Loucy (cell line): ENCODE results near the gene NLGN1.

Source experiments
- H2AFZ ChIP-seq: fragments of 200-600 bp; sonication (generic); 2 replicates; pipeline ENCODE4 v1.6.0; 2016; ENCODE audit warnings: antibody characterized with exemption, mild to moderate bottlenecking, low read length, moderate library complexity
- H3F3A ChIP-seq: fragments of 200-600 bp; 2 replicates; pipeline ENCODE4 v1.6.0; 2016; ENCODE audit warnings: antibody characterized with exemption, low read depth, mild to moderate bottlenecking
- H3K27me3 ChIP-seq: fragments of 200-600 bp; sonication (generic); 2 replicates; pipeline ENCODE4 v1.6.1; 2014; ENCODE audit warnings: low read length, mild to moderate bottlenecking; ENCODE audit not compliant: insufficient read depth, poor library complexity, severe bottlenecking
- H3K36me3 ChIP-seq: fragments of 200-600 bp; sonication (generic); 2 replicates; pipeline ENCODE4 v1.6.1; 2016; ENCODE audit warnings: low read length; ENCODE audit not compliant: insufficient read depth
- H3K4me1 ChIP-seq: fragments of 200-600 bp; sonication (generic); 2 replicates; pipeline ENCODE4 v1.5.1; 2014; ENCODE audit warnings: low read length, mild to moderate bottlenecking; ENCODE audit not compliant: insufficient read depth, poor library complexity, severe bottlenecking
- H3K4me2 ChIP-seq: fragments of 200-600 bp; sonication (generic); 2 replicates; pipeline ENCODE4 v1.6.0; 2014; ENCODE audit warnings: antibody characterized with exemption, low read length, low read depth, mild to moderate bottlenecking; ENCODE audit not compliant: poor library complexity, severe bottlenecking
- H3K4me3 ChIP-seq: fragments of 200-600 bp; sonication (generic); 2 replicates; pipeline ENCODE4 v1.5.1; 2014; ENCODE audit warnings: low read length, mild to moderate bottlenecking, mixed read lengths; ENCODE audit not compliant: poor library complexity, severe bottlenecking
- H3K79me2 ChIP-seq: fragments of 200-600 bp; sonication (generic); 2 replicates; pipeline ENCODE4 v1.6.1; 2014; ENCODE audit warnings: low read length; ENCODE audit not compliant: insufficient read depth
- H3K9ac ChIP-seq: fragments of 200-600 bp; sonication (generic); 2 replicates; pipeline ENCODE4 v1.6.0; 2014; ENCODE audit warnings: mild to moderate bottlenecking, low read depth, low read length, moderate library complexity; ENCODE audit not compliant: poor library complexity, severe bottlenecking
- H3K9me2 ChIP-seq: fragments of 200-600 bp; sonication (generic); replicated peaks from 2 replicates; pipeline ENCODE4 v1.6.1; 2016; ENCODE audit warnings: low read depth, low read length, mixed read lengths
- H3K9me3 ChIP-seq: fragments of 200-600 bp; sonication (generic); 2 replicates; pipeline ENCODE4 v1.6.1; 2014; ENCODE audit warnings: mild to moderate bottlenecking, antibody characterized with exemption, low read length, low read depth; ENCODE audit not compliant: insufficient read depth
- H4K20me1 ChIP-seq: fragments of 200-600 bp; sonication (generic); 2 replicates; pipeline ENCODE4 v1.6.0; 2014; ENCODE audit warnings: antibody characterized with exemption, low read length, mild to moderate bottlenecking; ENCODE audit not compliant: insufficient read depth, poor library complexity, severe bottlenecking
- CTCF ChIP-seq: fragments of 200-600 bp; sonication (generic); conservative IDR thresholded peaks from 2 replicates; pipeline ENCODE4 v1.5.1; 2014; ENCODE audit warnings: mild to moderate bottlenecking, antibody characterized with exemption, low read length
- EZH2phosphoT487 ChIP-seq: fragments of 200-600 bp; IDR thresholded peaks from 2 replicates; pipeline ENCODE4 v1.6.1; 2018; ENCODE audit warnings: antibody characterized with exemption, mild to moderate bottlenecking, moderate library complexity, borderline replicate concordance

NLGN1 gene

GRCh38 chr3:173819368-173819767, 421.8 kb downstream of the NLGN1 start:
- Histone ChIP-seq H3K9ac (no peak overlapping the region), H3K27me3 (no peaks in the 10 kb centered on the region), H3F3A (no peaks in the 10 kb centered on the region), H3K36me3 (no peaks in the 10 kb centered on the region), H3K9me2 (no peaks in the 10 kb centered on the region), H3K4me3 (no peak overlapping the region), H3K9me3 (no peaks in the 10 kb centered on the region), H3K4me1 (peaks cover 5% of the 10 kb centered on the region), H2AFZ (no peak overlapping the region), H3K4me2 (peak overlapping the region; percentile 63), H3K79me2 (no peaks in the 10 kb centered on the region), H4K20me1 (no peaks in the 10 kb centered on the region)
- TF ChIP-seq EZH2phosphoT487 (no peak), CTCF (no peak)

GRCh38 chr3:173823911-173824460, 426.4 kb downstream of the NLGN1 start:
- TF ChIP-seq EZH2phosphoT487 (no peak), CTCF (no peak)
- Histone ChIP-seq H3K9me3 (no peaks in the 10 kb centered on the region), H3K9ac (no peak overlapping the region), H3K4me3 (no peak overlapping the region), H3K36me3 (no peaks in the 10 kb centered on the region), H4K20me1 (no peaks in the 10 kb centered on the region), H2AFZ (no peak overlapping the region), H3K79me2 (no peaks in the 10 kb centered on the region), H3K9me2 (no peaks in the 10 kb centered on the region), H3K27me3 (no peaks in the 10 kb centered on the region), H3K4me2 (no peak overlapping the region), H3K4me1 (peaks cover 5% of the 10 kb centered on the region), H3F3A (no peaks in the 10 kb centered on the region)

- TF ChIP-seq EZH2phosphoT487 (no peak), CTCF (no peak)
- Histone ChIP-seq H2AFZ (no peak overlapping the region), H3K9me2 (no peaks in the 10 kb centered on the region), H3K36me3 (no peaks in the 10 kb centered on the region), H4K20me1 (no peaks in the 10 kb centered on the region), H3K79me2 (no peaks in the 10 kb centered on the region), H3K9ac (no peak overlapping the region), H3K4me2 (peak overlapping the region; percentile 7), H3K27me3 (no peaks in the 10 kb centered on the region), H3K4me1 (peaks cover 5% of the 10 kb centered on the region), H3F3A (no peaks in the 10 kb centered on the region), H3K9me3 (no peaks in the 10 kb centered on the region), H3K4me3 (no peak overlapping the region)
Observed at GRCh38 chr3:173825730-173826129, 428.2 kb downstream of the NLGN1 start.
